Kidney (tissue), 14 donors: ENCODE data around the gene REEP1. TPM values are rescaled to one million over a fixed set of nuclear protein-coding genes. Genes with fewer than 3 reads are reported as not detected.

Experiments used
- DNase-seq, 5 donors: peaks; one replicate each; pipeline ENCODE4 v3.0.0-alpha.2; 2013 to 2020
- FAIRE-seq: peaks from 2 replicates; lab custom pipeline; 2012; peaks lifted over from hg19 to GRCh38; lab: Jason Lieb, UNC
- H3K27ac ChIP-seq, 2 donors: one replicate each; pipeline ENCODE4 v1.7.0; 2013; ENCODE audit warnings: low read depth in 2 of 2, low read length in 2 of 2, inconsistent platforms in 1 of 2
- H3K27me3 ChIP-seq: one replicate; pipeline ENCODE4 v1.7.1; 2013; ENCODE audit warnings: low read length, inconsistent platforms; ENCODE audit not compliant: control insufficient read depth, insufficient read depth
- H3K36me3 ChIP-seq, 3 donors: one replicate each; pipeline versions ENCODE4 v1.7.0 to v1.7.1; 2013; ENCODE audit warnings: low read length in 3 of 3, control low read depth in 1 of 3, inconsistent platforms in 1 of 3; ENCODE audit not compliant: insufficient read depth in 3 of 3, control insufficient read depth in 2 of 3
- H3K4me1 ChIP-seq, 3 donors: one replicate each; pipeline versions ENCODE4 v1.7.0 to v1.7.1; 2013; ENCODE audit warnings: low read length in 3 of 3, inconsistent platforms in 1 of 3, low read depth in 1 of 3; ENCODE audit not compliant: control insufficient read depth in 2 of 3, insufficient read depth in 2 of 3
- H3K4me3 ChIP-seq, 3 donors: one replicate each; pipeline versions ENCODE4 v1.7.0 to v1.8.1; 2013; ENCODE audit warnings: low read length in 3 of 3, control low read depth in 1 of 3, inconsistent platforms in 1 of 3
- H3K9ac ChIP-seq, 3 donors: one replicate each; pipeline versions ENCODE4 v1.7.0 to v1.7.1; 2013; ENCODE audit warnings: low read length in 3 of 3, control low read depth in 1 of 3, inconsistent platforms in 1 of 3
- H3K9me3 ChIP-seq, 3 donors: one replicate each; pipeline versions ENCODE4 v1.7.0 to v1.7.1; 2013; ENCODE audit warnings: low read length in 3 of 3, control low read depth in 1 of 3, inconsistent platforms in 1 of 3; ENCODE audit not compliant: control insufficient read depth in 2 of 3, insufficient read depth in 1 of 3
- CTCF ChIP-seq: IDR thresholded peaks from 3 replicates; pipeline ENCODE4 v1.5.1; 2012; ENCODE audit warnings: mild to moderate bottlenecking, moderate library complexity, borderline replicate concordance; ENCODE audit not compliant: insufficient read depth; ENCODE audit errors: extremely low read depth
- intact Hi-C: fragments of 100-400 bp; cut with DNase I; formaldehyde crosslinking; loops from one replicate; pipeline ENCODE4 v1.11.1; 2022
- polyA plus RNA-seq: library from polyadenylated mRNA; stranded (reverse); fragments of 350-450 nt; fragmentation: Illumina TruSeq; extraction: RNeasy Lipid Tissue Mini Kit (QIAGEN cat#74804); gene quantifications from one replicate; pipeline ENCODE4 v1.2.3, GENCODE V29; 2014; ENCODE audit warnings: low read depth, low replicate concordance; ENCODE audit not compliant: insufficient read depth
- total RNA-seq: library from RNA; stranded (reverse); fragmentation: NEBNext Ultra II Directional; extraction: Animal tissue kit (Norgen Biotek cat#: 25700); gene quantifications from one replicate; pipeline ENCODE4 v1.2.1, GENCODE V29; 2021
- donor health status: control.
- donor health status: control.
- donor health status: control.
- donor health status: control.
- donor health status: control.
- donor health status: DM: yes; HTN: yes; CAD: no.
- donor health status: Normal renal cell carcinoma (clear cell type).

REEP1 gene
- total and polyA plus RNA-seq, 2 donors from 2014 or later: 3.3 to 4.3 TPM

- no peaks in the 10 kb centered on the region for H3K36me3 ChIP-seq
- H3K9ac ChIP-seq: no peak overlapping the region
- FAIRE-seq (no peak), DNase-seq (no peak)
- no peak overlapping the region for H3K27ac ChIP-seq
- no peaks in the 10 kb centered on the region for H3K27me3 ChIP-seq
- no peak for TF ChIP-seq CTCF
- no peak overlapping the region for H3K4me3 ChIP-seq
- H3K9me3 ChIP-seq: no peaks in the 10 kb centered on the region
- H3K4me1 ChIP-seq: no peaks in the 10 kb centered on the region
- intact Hi-C loops: no loop called here
Observed at GRCh38 chr2:86309966-86310365, 27.5 kb downstream of the REEP1 start.

GRCh38 chr2:86308984-86309695 is 28.3 kb downstream of the REEP1 start:
- Histone ChIP-seq H3K9ac (no peak overlapping the region), H3K27ac (no peak overlapping the region), H3K4me1 (no peaks in the 10 kb centered on the region), H3K9me3 (no peaks in the 10 kb centered on the region), H3K27me3 (no peaks in the 10 kb centered on the region), H3K4me3 (no peak overlapping the region), H3K36me3 (no peaks in the 10 kb centered on the region)
- no peak for TF ChIP-seq CTCF
- no peak for FAIRE-seq
- DNase-seq: no peak
- intact Hi-C loops: no loop called here

- Histone ChIP-seq H3K27ac (no peak overlapping the region), H3K9ac (no peak overlapping the region), H3K36me3 (no peaks in the 10 kb centered on the region), H3K9me3 (no peaks in the 10 kb centered on the region), H3K4me3 (no peak overlapping the region), H3K27me3 (no peaks in the 10 kb centered on the region), H3K4me1 (no peaks in the 10 kb centered on the region)
- DNase-seq: no peak
- intact Hi-C loops: no loop called here
- TF ChIP-seq CTCF: no peak
- FAIRE-seq: no peak
Observed at GRCh38 chr2:86308356-86308755, 29.1 kb downstream of the REEP1 start.

DNA sequence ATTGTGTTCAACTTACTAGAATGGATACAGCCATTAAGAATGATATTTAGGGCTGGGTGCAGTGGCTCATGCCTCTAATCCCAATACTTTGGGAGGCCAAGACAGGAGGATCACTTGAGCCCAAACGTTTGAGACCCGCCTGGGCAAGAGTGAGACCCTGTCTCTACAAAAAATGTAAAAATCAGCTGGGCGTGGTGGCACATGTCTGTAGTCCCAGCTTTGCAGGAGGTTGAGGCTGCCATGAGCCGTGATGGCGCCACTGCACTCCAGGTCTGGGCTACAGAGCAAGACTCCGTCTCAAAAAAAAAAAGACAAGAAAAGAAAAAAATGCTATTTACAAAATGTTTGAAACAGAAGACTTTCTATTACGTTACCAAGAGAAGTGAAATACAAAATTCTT is 30.0 kb downstream of the REEP1 start:
- H3K4me1 ChIP-seq: no peaks in the 10 kb centered on the region
- no peak for FAIRE-seq
- H3K9me3 ChIP-seq: no peaks in the 10 kb centered on the region
- no peak overlapping the region for H3K27ac ChIP-seq
- no peak overlapping the region for H3K4me3 ChIP-seq
- H3K36me3 ChIP-seq: no peaks in the 10 kb centered on the region
- no peaks in the 10 kb centered on the region for H3K27me3 ChIP-seq
- DNase-seq: no peak
- TF ChIP-seq CTCF: no peak
- intact Hi-C loops: no loop called here
- no peak overlapping the region for H3K9ac ChIP-seq
